Tibial artery (tissue), 4 donors: ENCODE results near the gene SPNS2.

Experiments used
- DNase-seq, 2 donors: peaks; one replicate each; pipeline ENCODE4 v3.0.0-alpha.2; 2019
- H3K27ac ChIP-seq, 2 donors: fragments of 200-600 bp; sonication (generic) in 1 of 2; 1 replicate in 1 of 2; 2 replicates in 1 of 2; pipeline ENCODE4 v1.5.1; 2018 to 2019; ENCODE audit warnings: mild to moderate bottlenecking in 1 of 2
- H3K27me3 ChIP-seq, 2 donors: fragments of 200-600 bp; sonication (generic) in 1 of 2; one replicate each; pipeline versions ENCODE4 v1.5.1 to v1.6.0; 2016 to 2019
- H3K36me3 ChIP-seq, 3 donors: fragments of 200-600 bp; sonication (generic) in 2 of 3; one replicate each; pipeline ENCODE4 v1.5.1; 2016 to 2019; ENCODE audit warnings: mild to moderate bottlenecking in 2 of 3
- H3K4me1 ChIP-seq, 4 donors: fragments of 200-600 bp; sonication (generic) in 2 of 4; 1 replicate in 3 of 4; 2 replicates in 1 of 4; pipeline ENCODE4 v1.5.1; 2016 to 2019
- H3K4me3 ChIP-seq, 2 donors: fragments of 200-600 bp; sonication (generic) in 1 of 2; 1 replicate in 1 of 2; 2 replicates in 1 of 2; pipeline ENCODE4 v1.5.1; 2018 to 2019; ENCODE audit warnings: mild to moderate bottlenecking in 2 of 2
- H3K9me3 ChIP-seq, 3 donors: fragments of 200-600 bp; sonication (generic) in 1 of 3; one replicate each; pipeline ENCODE4 v1.5.1; 2016 to 2019
- intact Hi-C: fragments of 100-400 bp; cut with DNase I; formaldehyde crosslinking; loops from one replicate; pipeline ENCODE4 v1.15.0; 2023; ENCODE audit warnings: low total_unique reads
- TF ChIP-seq, protein P1 (sequence below), 2 experiments: fragments of 200-600 bp in 1 of 2; fragments of 450-650 bp in 1 of 2; IDR thresholded peaks; one replicate each; pipeline ENCODE4 v1.5.1; 2017 to 2019; ENCODE audit warnings: antibody characterized with exemption in 2 of 2, mild to moderate bottlenecking in 1 of 2, moderate library complexity in 1 of 2

Gene SPNS2

DNA sequence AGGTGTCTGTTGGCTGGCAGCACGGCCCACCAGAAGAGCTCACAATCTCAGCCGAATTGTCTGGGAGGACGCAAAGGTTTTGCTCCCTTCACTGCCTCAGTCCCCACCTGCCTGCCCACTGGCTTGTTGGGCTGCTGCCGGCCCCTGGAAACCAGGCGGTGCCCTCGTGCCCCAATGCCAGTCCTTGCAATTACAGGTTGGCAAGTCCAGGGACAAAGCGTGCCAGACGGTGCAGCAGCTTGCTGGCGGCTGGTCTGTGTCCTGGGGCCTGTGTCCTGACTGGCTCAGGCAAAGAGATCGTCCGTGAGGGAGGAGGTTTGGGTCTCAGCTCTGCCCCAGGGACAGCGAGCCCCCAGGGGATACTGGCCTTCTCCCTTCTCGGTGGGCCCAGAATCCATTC is 24.6 kb upstream of the SPNS2 start:
- TF ChIP-seq, protein P1, sequence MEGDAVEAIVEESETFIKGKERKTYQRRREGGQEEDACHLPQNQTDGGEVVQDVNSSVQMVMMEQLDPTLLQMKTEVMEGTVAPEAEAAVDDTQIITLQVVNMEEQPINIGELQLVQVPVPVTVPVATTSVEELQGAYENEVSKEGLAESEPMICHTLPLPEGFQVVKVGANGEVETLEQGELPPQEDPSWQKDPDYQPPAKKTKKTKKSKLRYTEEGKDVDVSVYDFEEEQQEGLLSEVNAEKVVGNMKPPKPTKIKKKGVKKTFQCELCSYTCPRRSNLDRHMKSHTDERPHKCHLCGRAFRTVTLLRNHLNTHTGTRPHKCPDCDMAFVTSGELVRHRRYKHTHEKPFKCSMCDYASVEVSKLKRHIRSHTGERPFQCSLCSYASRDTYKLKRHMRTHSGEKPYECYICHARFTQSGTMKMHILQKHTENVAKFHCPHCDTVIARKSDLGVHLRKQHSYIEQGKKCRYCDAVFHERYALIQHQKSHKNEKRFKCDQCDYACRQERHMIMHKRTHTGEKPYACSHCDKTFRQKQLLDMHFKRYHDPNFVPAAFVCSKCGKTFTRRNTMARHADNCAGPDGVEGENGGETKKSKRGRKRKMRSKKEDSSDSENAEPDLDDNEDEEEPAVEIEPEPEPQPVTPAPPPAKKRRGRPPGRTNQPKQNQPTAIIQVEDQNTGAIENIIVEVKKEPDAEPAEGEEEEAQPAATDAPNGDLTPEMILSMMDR (IDR thresholded peaks at IDR 0.05): no peak
- DNase-seq: no peak
- Histone ChIP-seq H3K36me3 (no peaks in the 10 kb centered on the region), H3K4me1 (peaks cover 0 to 19% (median under 1%) of the 10 kb centered on the region in 4 donors), H3K9me3 (no peaks in the 10 kb centered on the region), H3K27ac (no peak overlapping the region), H3K27me3 (peaks cover 0 to 19% of the 10 kb centered on the region in 2 donors), H3K4me3 (no peak overlapping the region)
- intact Hi-C loops: no loop called here

DNA sequence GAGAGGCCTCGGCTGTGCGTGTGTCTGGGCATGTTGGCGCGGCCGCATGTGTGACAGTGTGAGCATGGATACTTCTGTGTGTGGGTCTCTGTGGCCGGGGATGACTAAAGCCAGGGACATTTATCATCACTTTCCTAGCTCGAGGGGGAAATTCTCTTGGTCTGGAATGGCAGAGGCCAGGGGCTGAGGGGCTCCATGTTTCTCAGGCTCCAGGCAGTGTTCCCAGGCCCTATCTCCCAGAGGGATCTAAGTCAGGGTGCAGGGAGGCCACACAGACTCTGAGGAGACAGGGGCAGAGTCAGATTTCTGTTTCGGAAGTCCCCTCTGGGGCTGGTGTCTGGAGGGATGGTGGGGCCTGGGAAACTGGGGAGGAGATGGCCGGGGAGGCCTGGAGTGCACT is 23.7 kb upstream of the SPNS2 start:
- peaks cover 0 to 20% (median 0%) of the 10 kb centered on the region in 4 donors for H3K4me1 ChIP-seq
- no peaks in the 10 kb centered on the region for H3K36me3 ChIP-seq
- no peak for DNase-seq
- intact Hi-C loops: no loop called here
- no peak overlapping the region for H3K4me3 ChIP-seq
- no peak overlapping the region for H3K27ac ChIP-seq
- TF ChIP-seq, protein P1 (IDR thresholded peaks at IDR 0.05): no peak
- H3K9me3 ChIP-seq: no peaks in the 10 kb centered on the region
- H3K27me3 ChIP-seq: peaks cover 0 to 19% of the 10 kb centered on the region in 2 donors

DNA sequence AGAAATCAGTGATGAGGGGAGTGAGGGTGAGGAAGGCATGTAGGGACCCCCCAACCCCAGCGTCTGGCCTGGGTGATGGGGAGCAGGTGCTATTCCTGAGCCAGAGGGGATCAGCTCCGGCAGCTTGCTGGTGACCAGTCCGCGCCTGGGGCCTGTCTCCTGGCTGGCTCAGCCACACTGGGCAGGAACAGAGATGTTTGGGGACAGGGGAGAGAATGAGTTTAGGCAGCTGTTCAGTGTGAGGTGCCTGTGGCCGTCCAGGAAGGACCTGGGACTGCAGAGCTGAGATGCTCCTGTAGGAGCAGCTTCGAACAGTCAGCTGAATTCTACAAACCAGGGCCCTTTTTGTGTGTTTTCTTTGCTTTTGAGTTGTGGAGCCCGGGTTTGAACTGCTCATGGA is 23.2 kb upstream of the SPNS2 start:
- Histone ChIP-seq H3K4me1 (peaks cover 0 to 24% (median 0%) of the 10 kb centered on the region in 4 donors), H3K27ac (no peak overlapping the region), H3K9me3 (no peaks in the 10 kb centered on the region), H3K4me3 (no peak overlapping the region), H3K36me3 (no peaks in the 10 kb centered on the region), H3K27me3 (peaks cover 0 to 19% of the 10 kb centered on the region in 2 donors)
- DNase-seq: no peak
- TF ChIP-seq, protein P1 (IDR thresholded peaks at IDR 0.05): no peak
- intact Hi-C loops: no loop called here

DNA sequence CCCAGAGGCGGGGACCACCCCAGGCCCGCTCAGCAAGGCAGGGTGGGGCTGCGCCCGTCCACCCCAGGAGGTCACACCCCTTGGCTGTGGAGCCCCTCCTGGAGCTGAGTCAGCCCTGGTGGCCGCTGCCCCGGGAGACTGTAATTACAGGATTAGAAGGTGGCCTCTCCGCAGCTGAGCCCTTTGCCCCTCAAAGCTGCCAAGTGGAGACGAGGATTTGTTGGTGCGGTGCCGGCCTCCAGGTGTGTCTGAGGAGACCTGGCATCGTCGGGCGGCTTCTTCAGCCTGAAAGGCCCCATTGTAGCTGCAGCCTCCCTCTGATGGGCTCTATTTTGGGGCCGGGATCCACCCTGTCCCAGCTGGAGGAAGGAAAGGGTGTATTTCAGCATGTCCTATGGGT is 22.7 kb upstream of the SPNS2 start:
- TF ChIP-seq, protein P1 (IDR thresholded peaks at IDR 0.05): no peak
- Histone ChIP-seq H3K27ac (no peak overlapping the region), H3K9me3 (no peaks in the 10 kb centered on the region), H3K4me1 (peaks cover 0 to 30% (median 0%) of the 10 kb centered on the region in 4 donors), H3K36me3 (no peaks in the 10 kb centered on the region), H3K27me3 (peaks cover 0 to 20% of the 10 kb centered on the region in 2 donors), H3K4me3 (no peak overlapping the region)
- no peak for DNase-seq
- intact Hi-C loops: no loop called here

DNA sequence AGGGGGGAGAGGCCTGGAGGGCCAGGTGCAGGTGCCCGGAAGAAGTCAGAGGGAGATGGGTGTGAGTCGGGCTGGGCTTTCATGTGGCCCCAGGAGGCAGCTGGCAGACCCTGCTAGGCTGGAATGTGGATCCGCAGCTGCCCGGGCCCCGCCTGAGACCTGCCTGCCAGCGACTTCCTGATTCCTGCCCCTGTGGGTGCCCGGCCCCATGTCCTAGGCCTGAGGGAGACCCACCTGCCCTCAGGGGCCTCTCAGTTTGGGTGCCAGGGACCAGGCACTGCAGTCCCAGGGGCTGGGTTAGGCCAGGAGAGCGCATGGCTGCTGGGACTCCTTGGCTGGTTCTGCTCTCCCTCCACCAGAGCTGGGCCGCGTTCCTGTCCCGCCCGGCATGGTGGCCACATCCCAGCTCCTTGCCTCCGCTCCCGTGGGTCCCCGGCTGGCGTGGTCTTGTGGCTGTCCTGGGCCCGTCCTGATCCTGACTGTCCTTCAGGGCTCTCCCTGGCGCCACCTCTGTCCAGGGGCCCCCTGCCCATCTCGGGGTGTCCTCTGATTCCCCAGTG is 22.1 kb upstream of the SPNS2 start:
- intact Hi-C loops: no loop called here
- DNase-seq: no peak
- Histone ChIP-seq H3K27ac (no peak overlapping the region), H3K4me3 (no peak overlapping the region), H3K36me3 (no peaks in the 10 kb centered on the region), H3K9me3 (no peaks in the 10 kb centered on the region), H3K27me3 (peaks cover 0 to 24% of the 10 kb centered on the region in 2 donors), H3K4me1 (peaks cover 0 to 31% (median 0%) of the 10 kb centered on the region in 4 donors)
- TF ChIP-seq, protein P1 (IDR thresholded peaks at IDR 0.05): no peak
